Diencephalon (tissue), 1 donor: ENCODE measurements around the gene TIMM44. TPM values are rescaled to one million over a fixed set of nuclear protein-coding genes. Genes with fewer than 3 reads are reported as not detected.

ENCODE experiments used
- total RNA-seq: library from RNA; depleted of rRNA; stranded (reverse); fragments of >200 nt; gene quantifications from one replicate; pipeline ENCODE4 v1.2.3, GENCODE V29; 2014

TIMM44 gene
- total RNA-seq: 34.8 TPM

GRCh38 chr19:7943444-7944176 is at the start of gene TIMM44:
TIMM44 (minus strand) TSS chr19:7943666; CDS start chr19:7943651, 15 bp downstream.

GRCh38 chr19:7926021-7926726 is 17.3 kb downstream of the TIMM44 start, which contains the start of gene CTXN1:
CTXN1 (minus strand) TSS chr19:7926135; CDS start chr19:7925538, 597 bp downstream.

GRCh38 chr19:7919610-7920518 is 23.6 kb downstream of the TIMM44 start, which contains the start of gene SNAPC2:
SNAPC2 (plus strand) TSS chr19:7920338; CDS start chr19:7920367, 29 bp downstream.

GRCh38 chr19:7914598-7915045 is 28.8 kb downstream of the TIMM44 start, which contains the start of gene TGFBR3L:
TGFBR3L (plus strand) TSS chr19:7914830.

GRCh38 chr19:7903244-7904073 is 40.0 kb downstream of the TIMM44 start, which contains the start of gene MAP2K7:
MAP2K7 (plus strand) TSS chr19:7903877; CDS start chr19:7903945, 68 bp downstream.

GRCh38 chr19:7888145-7888825 is 55.2 kb downstream of the TIMM44 start, which contains the start of gene LRRC8E:
LRRC8E (plus strand) TSS chr19:7888510; CDS start chr19:7895604, 7,094 bp downstream.

Other genes with a start within 250 kb of the TIMM44 start
- gene FCER2, start 241.5 kb downstream of the TIMM44 start, total RNA-seq: 0.46 TPM
- 0.92 TPM for gene CLEC4G, start 211.6 kb downstream of the TIMM44 start, total RNA-seq
- 0.69 TPM for gene CD209, start 196.1 kb downstream of the TIMM44 start, total RNA-seq
- gene CLEC4M, start 180.4 kb downstream of the TIMM44 start, total RNA-seq: not detected
- 55.4 TPM for gene EVI5L, start 113.4 kb downstream of the TIMM44 start, total RNA-seq
- gene PRR36, start 69.3 kb downstream of the TIMM44 start, total RNA-seq: 3.5 TPM
- gene LRRC8E, start 55.2 kb downstream of the TIMM44 start, total RNA-seq: under 0.01 TPM
- 6.9 TPM for gene MAP2K7, start 39.8 kb downstream of the TIMM44 start, total RNA-seq
- gene TGFBR3L, start 28.8 kb downstream of the TIMM44 start, total RNA-seq: not detected
- 7.4 TPM for gene SNAPC2, start 23.3 kb downstream of the TIMM44 start, total RNA-seq
- gene CTXN1, start 17.5 kb downstream of the TIMM44 start, total RNA-seq: 29.3 TPM
- 20.8 TPM for gene ELAVL1, start 62.0 kb upstream of the TIMM44 start, total RNA-seq
- not detected for gene CCL25, start 109.1 kb upstream of the TIMM44 start, total RNA-seq
- 22.1 TPM for gene FBN3, start 205.9 kb upstream of the TIMM44 start, total RNA-seq